ENCODE data around the gene NPAT.

DNA sequence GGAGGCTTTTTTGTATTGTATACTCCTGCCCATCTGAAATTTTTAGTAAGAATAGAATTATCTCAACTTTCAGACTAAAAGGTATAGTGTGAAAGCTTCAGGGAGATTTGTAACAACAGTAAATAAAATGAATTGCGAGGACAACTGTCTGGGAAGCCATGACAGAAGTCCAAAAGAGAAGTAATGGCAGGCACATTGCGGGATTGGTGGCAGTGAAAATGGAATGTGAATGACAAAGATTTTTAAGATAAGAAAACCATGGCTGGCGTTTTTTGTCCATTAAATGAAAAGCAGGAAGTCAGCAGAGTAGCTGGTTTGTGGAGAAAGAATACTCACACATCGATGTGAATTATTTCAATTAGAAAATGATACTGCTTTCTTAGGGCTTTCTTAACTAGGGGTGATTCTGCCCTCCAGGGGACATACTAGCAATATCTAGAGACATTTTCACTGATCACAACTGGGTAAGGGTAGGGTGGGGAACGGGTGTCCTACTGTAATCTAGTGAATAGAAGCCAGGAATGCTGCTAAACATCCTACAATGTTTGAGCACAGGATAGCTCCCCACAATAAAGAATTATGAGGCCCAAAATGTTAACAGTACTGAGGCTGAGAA is 1.6 kb downstream of the NPAT start:
- TF ChIP-seq, protein P1, sequence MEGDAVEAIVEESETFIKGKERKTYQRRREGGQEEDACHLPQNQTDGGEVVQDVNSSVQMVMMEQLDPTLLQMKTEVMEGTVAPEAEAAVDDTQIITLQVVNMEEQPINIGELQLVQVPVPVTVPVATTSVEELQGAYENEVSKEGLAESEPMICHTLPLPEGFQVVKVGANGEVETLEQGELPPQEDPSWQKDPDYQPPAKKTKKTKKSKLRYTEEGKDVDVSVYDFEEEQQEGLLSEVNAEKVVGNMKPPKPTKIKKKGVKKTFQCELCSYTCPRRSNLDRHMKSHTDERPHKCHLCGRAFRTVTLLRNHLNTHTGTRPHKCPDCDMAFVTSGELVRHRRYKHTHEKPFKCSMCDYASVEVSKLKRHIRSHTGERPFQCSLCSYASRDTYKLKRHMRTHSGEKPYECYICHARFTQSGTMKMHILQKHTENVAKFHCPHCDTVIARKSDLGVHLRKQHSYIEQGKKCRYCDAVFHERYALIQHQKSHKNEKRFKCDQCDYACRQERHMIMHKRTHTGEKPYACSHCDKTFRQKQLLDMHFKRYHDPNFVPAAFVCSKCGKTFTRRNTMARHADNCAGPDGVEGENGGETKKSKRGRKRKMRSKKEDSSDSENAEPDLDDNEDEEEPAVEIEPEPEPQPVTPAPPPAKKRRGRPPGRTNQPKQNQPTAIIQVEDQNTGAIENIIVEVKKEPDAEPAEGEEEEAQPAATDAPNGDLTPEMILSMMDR (IDR thresholded peaks at IDR 0.05; ENCODE audit: insufficient read depth, low read length): no peak
- TF ChIP-seq GABPA (IDR thresholded peaks at IDR 0.05; ENCODE audit: low read depth): no peak
- TF ChIP-seq, protein P2, sequence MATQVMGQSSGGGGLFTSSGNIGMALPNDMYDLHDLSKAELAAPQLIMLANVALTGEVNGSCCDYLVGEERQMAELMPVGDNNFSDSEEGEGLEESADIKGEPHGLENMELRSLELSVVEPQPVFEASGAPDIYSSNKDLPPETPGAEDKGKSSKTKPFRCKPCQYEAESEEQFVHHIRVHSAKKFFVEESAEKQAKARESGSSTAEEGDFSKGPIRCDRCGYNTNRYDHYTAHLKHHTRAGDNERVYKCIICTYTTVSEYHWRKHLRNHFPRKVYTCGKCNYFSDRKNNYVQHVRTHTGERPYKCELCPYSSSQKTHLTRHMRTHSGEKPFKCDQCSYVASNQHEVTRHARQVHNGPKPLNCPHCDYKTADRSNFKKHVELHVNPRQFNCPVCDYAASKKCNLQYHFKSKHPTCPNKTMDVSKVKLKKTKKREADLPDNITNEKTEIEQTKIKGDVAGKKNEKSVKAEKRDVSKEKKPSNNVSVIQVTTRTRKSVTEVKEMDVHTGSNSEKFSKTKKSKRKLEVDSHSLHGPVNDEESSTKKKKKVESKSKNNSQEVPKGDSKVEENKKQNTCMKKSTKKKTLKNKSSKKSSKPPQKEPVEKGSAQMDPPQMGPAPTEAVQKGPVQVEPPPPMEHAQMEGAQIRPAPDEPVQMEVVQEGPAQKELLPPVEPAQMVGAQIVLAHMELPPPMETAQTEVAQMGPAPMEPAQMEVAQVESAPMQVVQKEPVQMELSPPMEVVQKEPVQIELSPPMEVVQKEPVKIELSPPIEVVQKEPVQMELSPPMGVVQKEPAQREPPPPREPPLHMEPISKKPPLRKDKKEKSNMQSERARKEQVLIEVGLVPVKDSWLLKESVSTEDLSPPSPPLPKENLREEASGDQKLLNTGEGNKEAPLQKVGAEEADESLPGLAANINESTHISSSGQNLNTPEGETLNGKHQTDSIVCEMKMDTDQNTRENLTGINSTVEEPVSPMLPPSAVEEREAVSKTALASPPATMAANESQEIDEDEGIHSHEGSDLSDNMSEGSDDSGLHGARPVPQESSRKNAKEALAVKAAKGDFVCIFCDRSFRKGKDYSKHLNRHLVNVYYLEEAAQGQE (IDR thresholded peaks at IDR 0.05; ENCODE audit: insufficient replicate concordance, low read depth): no peak
- TF ChIP-seq POLR2AphosphoS5 (IDR thresholded peaks at IDR 0.05; ENCODE audit: low read depth): no peak

All from HL-60 (cell line).